ENCODE results near the gene ASB9.
"Not testable (repeated sequence)": the region's sequence is repeated elsewhere in the genome, so short reads cannot be mapped to it uniquely, and the experiment has no call there.

ASB9 gene

DNA sequence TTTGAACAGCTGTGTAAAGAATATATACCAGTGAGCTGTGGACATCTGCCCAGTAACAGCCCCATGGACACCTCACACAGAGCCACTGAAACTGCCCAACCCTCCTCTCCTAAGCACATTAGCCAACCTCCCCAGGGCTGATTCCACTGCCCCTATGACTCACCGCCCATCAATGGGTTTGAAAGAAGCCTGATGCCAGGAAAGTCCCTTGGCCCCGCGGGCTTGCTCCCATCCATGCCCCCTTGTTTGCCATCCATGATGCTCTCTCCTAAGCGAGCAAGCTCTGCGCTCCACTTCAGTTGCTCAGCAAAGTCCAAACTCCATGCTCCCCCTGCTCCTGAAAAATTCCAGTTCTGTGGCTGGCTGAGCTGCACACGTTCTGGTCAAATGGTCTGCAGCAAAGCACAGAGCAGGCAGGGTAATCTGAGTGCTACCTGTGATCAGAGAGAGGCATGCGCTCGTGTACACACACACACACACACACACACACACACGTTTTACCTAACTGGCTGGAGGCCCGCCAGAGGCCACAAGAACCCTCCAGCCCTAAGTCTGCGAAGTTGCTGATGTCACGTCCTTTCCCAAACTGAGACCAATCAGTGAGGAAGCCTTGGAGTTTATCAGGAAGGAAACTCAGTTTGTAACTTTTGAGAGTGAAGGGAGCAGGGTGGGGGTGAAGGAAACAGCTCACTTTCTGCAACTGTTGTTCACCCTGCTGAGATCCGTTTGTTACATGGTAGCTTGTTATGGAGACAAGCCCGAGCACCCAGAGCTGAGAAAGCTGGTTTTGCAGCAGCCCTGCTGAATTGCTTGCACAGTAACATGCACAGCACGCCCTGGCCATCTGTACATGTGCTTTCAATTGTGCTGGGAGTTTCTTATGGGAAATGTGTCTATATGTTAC, at the start of gene ASB9:
TSS of gene ASB9 (minus strand) at position 466 of the 904 bp plus-strand sequence. CDS start at position 257, 209 bp downstream.
- Mint-ChIP-seq H3K27ac (peak within 1 kb of the TSS; percentile 68), H3K36me3 (ENCODE audit: low read depth) (no peaks in the 10 kb centered on the region), H3K27me3 (no peaks in the 10 kb centered on the region), H3K9me3 (no peaks in the 10 kb centered on the region), H3K4me3 (peak within 1 kb of the TSS; percentile 43), H3K4me1 (ENCODE audit: low read depth) (peaks cover 8% of the 10 kb centered on the region)

DNA sequence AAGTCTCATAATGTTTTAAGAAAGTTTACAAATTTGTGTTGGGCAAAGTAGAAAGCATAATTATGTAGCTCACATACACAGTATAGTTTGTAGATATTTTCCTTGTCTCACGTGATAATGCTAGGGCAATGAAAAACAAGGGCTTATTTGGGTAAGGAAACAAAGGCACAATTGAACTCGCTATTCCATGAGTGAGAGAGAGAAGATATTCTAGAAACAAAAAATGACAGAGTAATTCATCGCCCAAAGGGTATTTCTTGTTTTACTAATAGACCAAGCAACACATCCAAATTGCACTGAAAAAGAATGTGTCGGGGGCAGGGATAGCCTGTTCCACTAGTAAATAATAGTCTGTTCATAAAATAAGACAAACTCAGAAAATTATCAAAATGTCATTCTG, 49.2 kb upstream of the ASB9 start:
- H3K36me3 Mint-ChIP-seq (ENCODE audit: low read depth) = peaks cover 23% of the 10 kb centered on the region
- H3K27me3 Mint-ChIP-seq = no peaks in the 10 kb centered on the region
- no peak overlapping the region for H3K27ac Mint-ChIP-seq
- no peak overlapping the region for H3K4me3 Mint-ChIP-seq
- H3K9me3 Mint-ChIP-seq = no peaks in the 10 kb centered on the region
- no peaks in the 10 kb centered on the region for H3K4me1 Mint-ChIP-seq (ENCODE audit: low read depth)

DNA sequence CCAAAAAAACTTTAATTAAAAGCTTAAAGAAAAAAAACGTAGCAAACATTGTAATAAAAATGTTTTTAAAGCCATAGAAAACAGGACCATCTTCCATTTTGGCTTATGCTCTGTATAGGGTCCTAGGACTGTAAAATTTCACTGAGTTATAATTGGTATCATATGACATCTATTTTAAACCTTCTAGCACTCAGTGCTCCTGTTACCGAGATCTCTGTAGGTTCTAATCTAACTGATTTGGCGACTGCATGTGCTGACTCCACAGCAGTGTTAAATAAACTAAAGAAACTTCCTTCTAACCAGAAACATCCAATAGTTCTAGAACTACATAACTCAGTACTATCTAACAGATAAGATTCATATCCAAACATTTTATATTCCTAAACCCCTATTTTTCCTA, 45.6 kb upstream of the ASB9 start, which contains the start of gene ASB11:
TSS of gene ASB11 (minus strand) at position 132 of the 400 bp plus-strand sequence. CDS start at position 97, 35 bp downstream.
- no peaks in the 10 kb centered on the region for H3K9me3 Mint-ChIP-seq
- no peak within 1 kb of the TSS for H3K4me3 Mint-ChIP-seq
- no peaks in the 10 kb centered on the region for H3K4me1 Mint-ChIP-seq (ENCODE audit: low read depth)
- no peaks in the 10 kb centered on the region for H3K27me3 Mint-ChIP-seq
- no peak within 1 kb of the TSS for H3K27ac Mint-ChIP-seq
- H3K36me3 Mint-ChIP-seq (ENCODE audit: low read depth) = peaks cover 10% of the 10 kb centered on the region

- Mint-ChIP-seq H3K4me3 (no peak overlapping the region), H3K27me3 (no peaks in the 10 kb centered on the region), H3K36me3 (ENCODE audit: low read depth) (peaks cover 6% of the 10 kb centered on the region), H3K9me3 (no peaks in the 10 kb centered on the region), H3K27ac (no peak overlapping the region), H3K4me1 (ENCODE audit: low read depth) (no peaks in the 10 kb centered on the region)
These were observed 44.6 kb upstream of the ASB9 start for GRCh38 chrX:15314472-15314871.

DNA sequence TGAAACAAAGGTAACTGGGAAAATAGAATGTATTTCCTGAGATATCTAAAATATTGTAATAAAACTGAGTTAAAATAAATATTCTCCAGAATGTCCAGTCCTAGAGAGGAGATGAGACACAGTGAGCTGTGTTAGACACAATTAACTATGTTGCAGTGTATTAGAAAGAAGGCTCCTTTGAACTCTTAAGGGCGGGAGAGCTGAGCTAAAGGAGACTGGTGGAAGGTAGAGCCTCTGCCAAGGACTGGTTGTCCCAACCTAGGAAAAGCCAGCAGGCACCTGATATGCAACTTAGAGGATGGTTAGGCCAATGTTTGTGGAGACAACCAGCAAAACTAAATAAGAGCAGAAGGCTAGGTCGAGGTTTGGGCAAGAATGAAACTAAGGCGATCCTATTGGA, 41.2 kb upstream of the ASB9 start:
- H3K27me3 Mint-ChIP-seq = no peaks in the 10 kb centered on the region
- H3K27ac Mint-ChIP-seq = no peak overlapping the region
- H3K9me3 Mint-ChIP-seq = no peaks in the 10 kb centered on the region
- no peaks in the 10 kb centered on the region for H3K36me3 Mint-ChIP-seq (ENCODE audit: low read depth)
- no peak overlapping the region for H3K4me3 Mint-ChIP-seq
- no peaks in the 10 kb centered on the region for H3K4me1 Mint-ChIP-seq (ENCODE audit: low read depth)

GRCh38 chrX:15310117-15310516, 40.2 kb upstream of the ASB9 start:
- Mint-ChIP-seq H3K4me1 (ENCODE audit: low read depth) (no peaks in the 10 kb centered on the region), H3K9me3 (no peaks in the 10 kb centered on the region), H3K27ac (no peak overlapping the region), H3K4me3 (no peak overlapping the region), H3K36me3 (ENCODE audit: low read depth) (no peaks in the 10 kb centered on the region), H3K27me3 (no peaks in the 10 kb centered on the region)

- H3K27ac Mint-ChIP-seq; H3K4me3 Mint-ChIP-seq; H3K4me1 Mint-ChIP-seq (ENCODE audit: low read depth); H3K36me3 Mint-ChIP-seq (ENCODE audit: low read depth); H3K9me3 Mint-ChIP-seq; H3K27me3 Mint-ChIP-seq: not testable (repeated sequence)
These were observed 36.0 kb upstream of the ASB9 start for GRCh38 chrX:15305899-15306298.

- no peaks in the 10 kb centered on the region for H3K27me3 Mint-ChIP-seq
- H3K36me3 Mint-ChIP-seq (ENCODE audit: low read depth) = no peaks in the 10 kb centered on the region
- H3K27ac Mint-ChIP-seq = no peak overlapping the region
- no peak overlapping the region for H3K4me3 Mint-ChIP-seq
- H3K4me1 Mint-ChIP-seq (ENCODE audit: low read depth) = peaks cover 4% of the 10 kb centered on the region
- no peaks in the 10 kb centered on the region for H3K9me3 Mint-ChIP-seq
These were observed 32.0 kb upstream of the ASB9 start for GRCh38 chrX:15301924-15302323.

GRCh38 chrX:15299941-15300851, 30.3 kb upstream of the ASB9 start:
- H3K9me3 Mint-ChIP-seq = no peaks in the 10 kb centered on the region
- H3K4me1 Mint-ChIP-seq (ENCODE audit: low read depth) = peaks cover 4% of the 10 kb centered on the region
- no peak overlapping the region for H3K27ac Mint-ChIP-seq
- H3K4me3 Mint-ChIP-seq = no peak overlapping the region
- H3K36me3 Mint-ChIP-seq (ENCODE audit: low read depth) = no peaks in the 10 kb centered on the region
- H3K27me3 Mint-ChIP-seq = no peaks in the 10 kb centered on the region

GRCh38 chrX:15298780-15299179, 28.9 kb upstream of the ASB9 start:
- peaks cover 4% of the 10 kb centered on the region for H3K4me1 Mint-ChIP-seq (ENCODE audit: low read depth)
- no peak overlapping the region for H3K27ac Mint-ChIP-seq
- H3K27me3 Mint-ChIP-seq = no peaks in the 10 kb centered on the region
- no peaks in the 10 kb centered on the region for H3K36me3 Mint-ChIP-seq (ENCODE audit: low read depth)
- no peak overlapping the region for H3K4me3 Mint-ChIP-seq
- H3K9me3 Mint-ChIP-seq = no peaks in the 10 kb centered on the region

- Mint-ChIP-seq H3K4me3 (no peak overlapping the region), H3K9me3 (no peaks in the 10 kb centered on the region), H3K27me3 (no peaks in the 10 kb centered on the region), H3K27ac (no peak overlapping the region), H3K4me1 (ENCODE audit: low read depth) (peaks cover 4% of the 10 kb centered on the region), H3K36me3 (ENCODE audit: low read depth) (no peaks in the 10 kb centered on the region)
These were observed 28.3 kb upstream of the ASB9 start for GRCh38 chrX:15298201-15298600.

GRCh38 chrX:15293451-15293850, 23.6 kb upstream of the ASB9 start:
- Mint-ChIP-seq H3K27ac (no peak overlapping the region), H3K27me3 (no peaks in the 10 kb centered on the region), H3K9me3 (no peaks in the 10 kb centered on the region), H3K36me3 (ENCODE audit: low read depth) (no peaks in the 10 kb centered on the region), H3K4me3 (no peak overlapping the region), H3K4me1 (ENCODE audit: low read depth) (no peaks in the 10 kb centered on the region)

GRCh38 chrX:15292861-15293260, 23.0 kb upstream of the ASB9 start:
- no peak overlapping the region for H3K27ac Mint-ChIP-seq
- H3K4me1 Mint-ChIP-seq (ENCODE audit: low read depth) = no peaks in the 10 kb centered on the region
- H3K27me3 Mint-ChIP-seq = no peaks in the 10 kb centered on the region
- H3K36me3 Mint-ChIP-seq (ENCODE audit: low read depth) = no peaks in the 10 kb centered on the region
- no peaks in the 10 kb centered on the region for H3K9me3 Mint-ChIP-seq
- H3K4me3 Mint-ChIP-seq = no peak overlapping the region

- Mint-ChIP-seq H3K4me1 (ENCODE audit: low read depth) (no peaks in the 10 kb centered on the region), H3K36me3 (ENCODE audit: low read depth) (no peaks in the 10 kb centered on the region), H3K9me3 (no peaks in the 10 kb centered on the region), H3K27ac (no peak overlapping the region), H3K27me3 (peaks cover 9% of the 10 kb centered on the region), H3K4me3 (no peak overlapping the region)
These were observed 7.7 kb upstream of the ASB9 start for GRCh38 chrX:15277604-15278003.

DNA sequence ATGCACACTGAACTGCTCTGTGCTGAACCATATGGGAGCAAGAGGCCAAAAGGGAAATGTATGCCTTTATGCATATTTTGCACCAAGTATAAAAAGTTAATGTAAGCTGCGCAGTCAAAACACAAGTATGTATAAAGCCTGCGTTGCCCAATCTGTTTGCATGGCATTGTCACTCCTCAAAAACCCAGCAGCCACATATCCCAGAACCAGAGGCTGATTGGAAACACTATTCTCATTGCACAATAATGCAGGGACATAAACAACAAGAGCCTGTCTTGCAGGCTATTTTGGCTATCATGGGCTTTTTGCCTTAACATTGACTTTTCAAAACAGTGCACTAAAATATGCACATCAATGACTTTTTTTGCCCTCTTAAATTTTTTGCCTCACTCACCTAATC, 5.1 kb upstream of the ASB9 start:
- no peak overlapping the region for H3K4me3 Mint-ChIP-seq
- no peaks in the 10 kb centered on the region for H3K36me3 Mint-ChIP-seq (ENCODE audit: low read depth)
- H3K27me3 Mint-ChIP-seq = no peaks in the 10 kb centered on the region
- no peak overlapping the region for H3K27ac Mint-ChIP-seq
- H3K4me1 Mint-ChIP-seq (ENCODE audit: low read depth) = peaks cover 4% of the 10 kb centered on the region
- no peaks in the 10 kb centered on the region for H3K9me3 Mint-ChIP-seq
